Kidney epithelial cell (primary cell): ENCODE measurements around the gene HDAC6. TPM values are rescaled to one million over a fixed set of nuclear protein-coding genes. Genes with fewer than 3 reads are reported as not detected.
"Not testable (repeated sequence)": the region's sequence is repeated elsewhere in the genome, so short reads cannot be mapped to it uniquely, and the experiment has no call there.

Experiments
- DNase-seq: peaks from one replicate; pipeline ENCODE4 v3.0.0-alpha.2; 2010; ENCODE audit warnings: low read depth
- H3K27me3 ChIP-seq: 2 replicates; pipeline ENCODE4 v1.6.0; 2011; ENCODE audit warnings: low read length; ENCODE audit not compliant: control insufficient read depth, insufficient read depth
- H3K36me3 ChIP-seq: 2 replicates; pipeline ENCODE4 v1.5.1; 2011; ENCODE audit warnings: low read length; ENCODE audit not compliant: control insufficient read depth, insufficient read depth
- H3K4me3 ChIP-seq: 2 replicates; pipeline ENCODE4 v1.5.1; 2011; ENCODE audit warnings: low read depth, mild to moderate bottlenecking, control low read depth, low read length
- total RNA-seq: library from RNA; depleted of rRNA; stranded (reverse); fragments of >200 nt; gene quantifications from 2 replicates; pipeline ENCODE4 v1.2.3, GENCODE V29; 2015
- TF ChIP-seq, protein P1 (sequence below): IDR thresholded peaks from 2 replicates; pipeline ENCODE4 v1.5.1; 2011; ENCODE audit warnings: mild to moderate bottlenecking, moderate library complexity, low read length, control low read depth, inconsistent platforms; ENCODE audit not compliant: insufficient read depth, poor library complexity, severe bottlenecking

HDAC6 gene
- total RNA-seq, 1 donor from 2014 or later: 52.5 TPM

DNA sequence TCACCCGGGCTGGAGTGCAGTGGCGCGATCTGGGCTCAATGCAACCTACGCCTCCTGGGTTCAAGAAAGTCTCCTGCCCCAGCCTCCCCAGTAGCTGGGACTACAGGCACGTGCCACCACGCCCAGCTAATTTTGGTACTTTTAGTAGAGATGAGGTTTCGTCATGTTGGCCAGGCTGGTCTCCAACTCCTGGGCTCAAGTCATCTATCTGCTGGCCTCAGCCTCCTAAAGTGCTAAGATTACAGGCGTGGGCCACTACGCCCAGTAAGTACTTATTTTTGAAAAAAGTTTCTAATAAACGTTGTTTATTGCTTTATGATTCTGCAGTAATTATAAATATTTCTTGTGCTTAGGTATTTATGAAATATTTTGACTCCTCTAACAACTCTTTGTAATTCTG lies 37.8 kb downstream of the HDAC6 start:
- no peak overlapping the region for H3K4me3 ChIP-seq
- H3K36me3 ChIP-seq: no peaks in the 10 kb centered on the region
- DNase-seq: no peak
- TF ChIP-seq, protein P1, sequence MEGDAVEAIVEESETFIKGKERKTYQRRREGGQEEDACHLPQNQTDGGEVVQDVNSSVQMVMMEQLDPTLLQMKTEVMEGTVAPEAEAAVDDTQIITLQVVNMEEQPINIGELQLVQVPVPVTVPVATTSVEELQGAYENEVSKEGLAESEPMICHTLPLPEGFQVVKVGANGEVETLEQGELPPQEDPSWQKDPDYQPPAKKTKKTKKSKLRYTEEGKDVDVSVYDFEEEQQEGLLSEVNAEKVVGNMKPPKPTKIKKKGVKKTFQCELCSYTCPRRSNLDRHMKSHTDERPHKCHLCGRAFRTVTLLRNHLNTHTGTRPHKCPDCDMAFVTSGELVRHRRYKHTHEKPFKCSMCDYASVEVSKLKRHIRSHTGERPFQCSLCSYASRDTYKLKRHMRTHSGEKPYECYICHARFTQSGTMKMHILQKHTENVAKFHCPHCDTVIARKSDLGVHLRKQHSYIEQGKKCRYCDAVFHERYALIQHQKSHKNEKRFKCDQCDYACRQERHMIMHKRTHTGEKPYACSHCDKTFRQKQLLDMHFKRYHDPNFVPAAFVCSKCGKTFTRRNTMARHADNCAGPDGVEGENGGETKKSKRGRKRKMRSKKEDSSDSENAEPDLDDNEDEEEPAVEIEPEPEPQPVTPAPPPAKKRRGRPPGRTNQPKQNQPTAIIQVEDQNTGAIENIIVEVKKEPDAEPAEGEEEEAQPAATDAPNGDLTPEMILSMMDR: no peak
- H3K27me3 ChIP-seq: peaks cover 4% of the 10 kb centered on the region

DNA sequence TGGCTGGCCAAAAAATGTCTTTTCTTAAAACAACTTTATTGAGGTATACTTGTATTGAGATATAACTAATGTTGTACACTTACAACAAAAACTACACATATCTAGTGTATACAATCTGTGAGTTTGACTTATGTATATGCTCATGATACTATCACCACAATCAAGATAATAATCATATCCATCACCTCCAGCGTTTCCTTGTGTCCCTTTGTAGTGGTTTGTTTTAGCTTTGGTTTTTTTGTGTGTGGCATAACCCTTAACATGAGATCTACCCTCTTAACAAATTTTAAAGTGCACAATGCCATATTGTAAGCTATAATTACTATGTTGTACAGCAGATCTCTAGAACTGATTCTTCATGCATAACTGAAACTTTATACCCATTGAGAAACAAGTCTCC lies 47.0 kb downstream of the HDAC6 start:
- H3K4me3 ChIP-seq: no peak overlapping the region
- H3K27me3 ChIP-seq: no peaks in the 10 kb centered on the region
- TF ChIP-seq, protein P1: no peak
- H3K36me3 ChIP-seq: no peaks in the 10 kb centered on the region
- DNase-seq: no peak

DNA sequence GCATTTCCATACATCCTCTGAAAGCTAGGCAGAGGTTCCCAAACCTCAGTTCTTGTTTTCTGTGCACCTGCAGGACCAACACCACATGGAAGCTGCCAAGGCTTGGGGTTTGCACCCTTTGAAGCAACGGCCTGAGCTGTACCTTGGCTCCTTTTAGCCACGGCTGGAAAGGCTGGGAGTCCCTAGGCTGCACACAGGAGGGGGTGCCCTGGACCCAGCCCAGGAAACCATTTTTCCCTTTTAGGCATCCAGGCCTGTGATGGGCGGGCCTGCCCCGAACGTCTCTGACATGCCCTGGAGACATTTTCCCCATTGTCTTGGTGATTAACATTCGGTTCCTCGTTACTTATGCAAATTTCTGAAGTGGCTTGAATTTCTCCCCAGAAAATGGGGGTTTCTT lies 51.0 kb downstream of the HDAC6 start:
- no peak overlapping the region for H3K4me3 ChIP-seq
- no peaks in the 10 kb centered on the region for H3K36me3 ChIP-seq
- no peak for DNase-seq
- TF ChIP-seq, protein P1: no peak
- H3K27me3 ChIP-seq: no peaks in the 10 kb centered on the region

DNA sequence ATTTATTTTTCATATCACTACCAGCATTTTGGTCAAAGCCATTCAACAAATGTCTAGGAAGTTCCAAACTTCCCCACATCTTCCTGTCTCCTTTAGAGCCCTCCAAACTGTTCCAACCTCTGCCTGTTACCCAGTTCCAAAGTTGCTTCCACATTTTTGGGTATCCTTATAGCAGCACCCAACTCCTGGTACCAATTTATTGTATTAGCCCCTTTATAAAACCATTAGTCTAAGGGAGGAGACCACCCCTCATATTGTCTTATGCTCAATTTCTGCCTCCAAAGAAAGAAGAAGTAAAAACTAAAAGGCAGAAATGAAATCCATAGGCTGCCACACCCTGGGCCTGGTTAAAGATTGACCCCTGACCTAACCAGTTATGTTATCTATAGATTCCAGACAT lies 51.6 kb downstream of the HDAC6 start:
- not testable (repeated sequence) for H3K27me3 ChIP-seq, H3K36me3 ChIP-seq, DNase-seq, H3K4me3 ChIP-seq

DNA sequence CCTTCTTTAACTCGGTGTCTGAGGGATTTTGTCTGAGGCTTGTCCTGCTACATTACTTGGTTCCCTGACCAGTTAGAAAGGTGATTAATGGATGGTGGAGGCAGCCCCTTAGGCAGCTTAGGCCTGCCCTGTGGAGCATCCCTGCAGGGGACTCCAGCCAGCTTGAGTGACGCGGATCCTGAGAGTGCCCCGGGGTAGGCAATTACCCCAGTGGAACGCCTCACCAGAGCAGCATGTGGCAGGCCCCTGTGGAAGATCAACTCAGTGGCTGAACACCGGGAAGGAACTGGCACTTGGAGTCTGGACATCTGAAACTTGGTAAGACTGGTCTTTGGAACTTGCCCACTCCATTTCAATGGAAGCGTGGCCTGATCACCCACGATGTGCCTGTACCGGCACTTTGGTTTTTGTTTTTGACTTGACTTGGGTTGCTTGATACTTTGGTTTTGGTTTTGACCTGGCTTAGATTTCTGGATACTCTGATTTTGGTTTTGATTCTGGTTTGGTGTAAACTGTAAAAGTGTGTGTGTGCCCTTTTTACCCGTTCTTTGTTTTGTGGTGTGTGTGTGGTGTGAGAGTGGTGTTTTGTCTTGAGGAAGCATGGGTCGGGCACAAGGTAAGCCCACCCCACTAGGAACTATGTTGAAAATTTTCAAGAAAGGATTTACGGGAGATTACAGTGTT lies 52.4 kb downstream of the HDAC6 start:
- H3K4me3 ChIP-seq, H3K27me3 ChIP-seq, DNase-seq, H3K36me3 ChIP-seq: not testable (repeated sequence)

DNA sequence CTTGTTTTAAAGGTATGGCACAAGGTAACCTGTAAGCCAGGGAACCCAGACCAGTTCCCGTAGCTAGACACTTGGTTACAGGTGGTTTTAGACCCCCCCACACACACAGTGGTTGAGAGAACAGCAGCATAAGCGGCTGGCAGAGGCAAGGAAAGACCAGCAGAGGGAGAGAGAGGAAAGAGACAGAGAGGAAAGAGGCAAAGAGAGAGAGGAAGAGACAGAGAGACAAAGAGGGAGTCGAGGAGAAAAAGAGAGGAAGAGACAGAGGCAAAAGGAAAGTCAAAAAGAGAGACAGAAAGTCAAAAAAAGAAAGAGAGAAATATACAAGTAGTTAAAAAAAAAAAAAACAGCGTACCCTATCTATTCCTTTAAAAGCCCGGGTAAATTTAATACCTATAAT lies 53.0 kb downstream of the HDAC6 start:
- H3K27me3 ChIP-seq: no peaks in the 10 kb centered on the region
- no peaks in the 10 kb centered on the region for H3K36me3 ChIP-seq
- no peak for DNase-seq
- TF ChIP-seq, protein P1: peak; percentile 22
- no peak overlapping the region for H3K4me3 ChIP-seq

DNA sequence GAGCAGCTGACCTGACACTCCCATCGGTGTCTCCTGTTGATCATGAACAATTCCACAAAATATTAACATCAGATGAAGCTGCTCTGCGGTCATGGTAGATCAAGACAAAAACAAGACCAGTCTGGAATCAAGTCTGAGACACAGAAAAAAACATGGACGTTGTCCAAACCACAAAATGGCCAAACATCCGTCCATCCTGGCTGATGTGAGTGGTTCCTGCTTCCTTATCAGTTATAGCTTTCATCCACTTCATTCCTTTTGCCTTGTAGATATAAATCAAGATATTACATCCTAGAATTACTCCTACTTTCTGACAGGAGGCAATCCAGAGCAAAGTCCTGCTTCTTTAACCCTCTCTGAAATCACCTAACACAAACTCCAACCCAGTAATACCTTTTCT lies 62.3 kb downstream of the HDAC6 start:
- no peak overlapping the region for H3K4me3 ChIP-seq
- H3K27me3 ChIP-seq: no peaks in the 10 kb centered on the region
- H3K36me3 ChIP-seq: no peaks in the 10 kb centered on the region
- TF ChIP-seq, protein P1: no peak
- no peak for DNase-seq

DNA sequence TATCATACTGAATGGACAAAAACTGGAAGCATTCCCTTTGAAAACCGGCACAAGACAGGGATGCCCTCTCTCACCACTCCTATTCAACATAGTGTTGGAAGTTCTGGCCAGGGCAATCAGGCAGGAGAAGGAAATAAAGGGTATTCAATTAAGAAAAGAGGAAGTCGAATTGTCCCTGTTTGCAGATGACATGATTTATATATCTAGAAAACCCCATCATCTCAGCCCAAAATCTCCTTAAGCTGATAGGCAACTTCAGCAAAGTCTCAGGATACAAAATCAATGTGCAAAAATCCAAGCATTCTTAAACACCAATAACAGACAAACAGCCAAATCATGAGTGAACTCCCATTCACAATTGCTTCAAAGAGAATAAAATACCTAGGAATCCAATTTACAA lies 70.2 kb downstream of the HDAC6 start:
- not testable (repeated sequence) for DNase-seq, H3K4me3 ChIP-seq

More for the DNA sequence above, 70.2 kb downstream of the HDAC6 start:
- not testable (repeated sequence) for H3K27me3 ChIP-seq, H3K36me3 ChIP-seq
